HL-60 (cell line): Measurements from ENCODE around the gene SORCS2.

ENCODE experiments used
- GABPA ChIP-seq: IDR thresholded peaks from 2 replicates; pipeline ENCODE4 v1.6.1; 2012; ENCODE audit warnings: low read depth
- REST ChIP-seq: IDR thresholded peaks from 2 replicates; pipeline ENCODE4 v1.6.1; 2012; ENCODE audit warnings: low read depth; ENCODE audit not compliant: insufficient replicate concordance

DNA sequence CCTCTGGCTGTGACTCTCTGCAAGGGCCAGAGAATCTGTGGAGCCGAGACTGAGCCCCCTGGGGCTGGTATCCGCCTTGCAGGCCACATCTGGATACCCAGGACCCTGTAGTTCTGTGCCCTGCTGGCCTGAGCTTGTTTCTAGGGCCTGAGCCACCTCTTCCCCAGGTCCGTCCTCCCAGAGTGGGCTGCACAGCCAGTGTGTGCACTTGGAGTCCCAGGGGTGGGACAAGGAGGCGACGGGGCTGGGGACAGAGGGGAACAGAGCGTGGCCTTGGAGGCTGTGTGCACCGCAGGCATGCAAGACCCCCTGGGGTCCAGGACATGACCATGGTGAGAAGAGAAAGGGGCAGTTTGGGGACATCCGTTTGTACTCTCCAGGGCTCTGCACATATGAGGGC is 105.5 kb downstream of the SORCS2 start:
- TF ChIP-seq REST, result no peak
- no peak for TF ChIP-seq GABPA
